Astrocyte (in vitro differentiated cells and primary cell): Measurements from ENCODE around the gene IQUB. TPM values are rescaled to one million over a fixed set of nuclear protein-coding genes. Genes with fewer than 3 reads are reported as not detected.

Experiments used
- DNase-seq: peaks from one replicate; pipeline ENCODE4 v3.0.0-alpha.2; 2010; ENCODE audit warnings: low read depth
- FAIRE-seq: peaks from 2 replicates; lab custom pipeline; 2011; peaks lifted over from hg19 to GRCh38; lab: Jason Lieb, UNC
- H2AFZ ChIP-seq: 2 replicates; pipeline ENCODE4 v1.6.0; 2012; ENCODE audit warnings: low read depth, low read length, inconsistent platforms
- H3K27ac ChIP-seq: 2 replicates; pipeline ENCODE4 v1.5.1; 2011; ENCODE audit warnings: low read depth, low read length, inconsistent platforms
- H3K27me3 ChIP-seq: 2 replicates; pipeline ENCODE4 v1.6.0; 2011; ENCODE audit warnings: low read length, inconsistent platforms; ENCODE audit not compliant: insufficient read depth
- H3K36me3 ChIP-seq: 2 replicates; pipeline ENCODE4 v1.5.1; 2011; ENCODE audit warnings: low read length, inconsistent platforms; ENCODE audit not compliant: insufficient read depth
- H3K4me1 ChIP-seq: 2 replicates; pipeline ENCODE4 v1.5.1; 2011; ENCODE audit warnings: low read length, inconsistent platforms; ENCODE audit not compliant: insufficient read depth
- H3K4me2 ChIP-seq: 2 replicates; pipeline ENCODE4 v1.6.0; 2012; ENCODE audit warnings: low read length, inconsistent platforms
- H3K4me3 ChIP-seq: 2 replicates; pipeline ENCODE4 v1.5.1; 2011; ENCODE audit warnings: low read depth, mild to moderate bottlenecking, low read length, inconsistent platforms; ENCODE audit not compliant: insufficient read depth
- H3K79me2 ChIP-seq: 2 replicates; pipeline ENCODE4 v1.6.0; 2012; ENCODE audit warnings: mild to moderate bottlenecking, low read length, inconsistent platforms; ENCODE audit not compliant: insufficient read depth
- H3K9ac ChIP-seq: 2 replicates; pipeline ENCODE4 v1.6.0; 2012; ENCODE audit warnings: mild to moderate bottlenecking, low read length, inconsistent platforms
- H3K9me3 ChIP-seq: 2 replicates; pipeline ENCODE4 v1.5.1; 2012; ENCODE audit warnings: low read depth, mild to moderate bottlenecking, low read length, inconsistent platforms; ENCODE audit not compliant: insufficient read depth
- H4K20me1 ChIP-seq: 2 replicates; pipeline ENCODE4 v1.6.0; 2012; ENCODE audit warnings: low read length, inconsistent platforms; ENCODE audit not compliant: insufficient read depth
- H3K27ac Mint-ChIP-seq: one replicate; pipeline ENCODE4 v1.8.0; 2021; ENCODE audit warnings: mild to moderate bottlenecking, mixed read lengths; ENCODE audit not compliant: unreplicated experiment
- H3K27me3 Mint-ChIP-seq: one replicate; pipeline ENCODE4 v1.8.0; 2021; ENCODE audit warnings: low read depth, mixed read lengths; ENCODE audit not compliant: unreplicated experiment
- H3K36me3 Mint-ChIP-seq: one replicate; pipeline ENCODE4 v1.8.0; 2021; ENCODE audit warnings: low read depth, mixed read lengths; ENCODE audit not compliant: unreplicated experiment
- H3K4me1 Mint-ChIP-seq: one replicate; pipeline ENCODE4 v1.8.0; 2021; ENCODE audit warnings: low read depth, mixed read lengths; ENCODE audit not compliant: unreplicated experiment
- H3K4me3 Mint-ChIP-seq: one replicate; pipeline ENCODE4 v1.8.0; 2021; ENCODE audit warnings: mild to moderate bottlenecking, moderate library complexity, mixed read lengths; ENCODE audit not compliant: unreplicated experiment
- H3K9me3 Mint-ChIP-seq: one replicate; pipeline ENCODE4 v1.8.0; 2021; ENCODE audit warnings: mild to moderate bottlenecking, mixed read lengths; ENCODE audit not compliant: unreplicated experiment
- EZH2 ChIP-seq: IDR thresholded peaks from 2 replicates; pipeline ENCODE4 v1.6.1; 2012; ENCODE audit warnings: mild to moderate bottlenecking, low read length, inconsistent platforms; ENCODE audit not compliant: insufficient read depth
- total RNA-seq: library from RNA; stranded (reverse); gene quantifications from 2 replicates; pipeline ENCODE4 v1.2.1, GENCODE V29; 2021
- TF ChIP-seq, protein P1 (sequence below): IDR thresholded peaks from 2 replicates; pipeline ENCODE4 v1.5.1; 2011; ENCODE audit warnings: low read depth, mild to moderate bottlenecking, inconsistent platforms, low read length, moderate library complexity; ENCODE audit not compliant: insufficient read depth

IQUB gene
- total RNA-seq, 1 donor from 2014 or later, result 0.59 TPM

DNA sequence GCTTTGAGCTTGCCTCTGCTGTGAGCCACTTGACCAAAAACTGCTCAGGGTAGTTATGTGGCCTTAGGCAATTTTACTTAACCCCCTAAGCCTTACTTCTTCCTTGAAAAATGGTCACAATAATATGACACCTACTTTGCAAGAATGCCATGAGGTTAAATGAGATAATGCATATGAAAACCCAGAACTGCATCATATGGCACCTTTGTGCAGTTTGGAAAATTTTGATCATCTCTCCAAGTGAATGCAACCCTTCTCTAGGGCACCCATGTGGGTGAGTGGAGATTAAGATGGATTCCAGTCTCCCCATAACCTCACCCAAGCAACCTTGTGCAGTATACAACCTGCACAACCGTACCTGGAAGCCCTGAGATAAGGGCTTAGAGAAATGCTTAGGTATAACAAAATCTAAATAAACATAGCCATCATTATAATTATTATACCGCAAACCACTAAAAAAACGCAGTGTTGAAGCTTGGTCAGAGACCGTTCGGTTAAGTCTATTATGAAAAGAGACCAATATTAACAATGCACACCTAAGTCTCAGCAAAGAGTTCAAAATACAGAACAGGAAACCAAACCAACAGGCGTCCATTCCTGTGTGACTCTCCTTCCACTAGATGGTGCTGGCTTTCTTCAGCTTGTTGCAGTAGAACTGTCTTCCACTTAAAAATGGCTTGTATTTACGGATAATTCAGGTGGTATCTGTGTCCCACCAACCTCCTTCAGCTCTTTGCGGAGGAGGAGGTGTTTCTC, 46.2 kb upstream of the IQUB start:
- H3K27me3 Mint-ChIP-seq, result no peaks in the 10 kb centered on the region
- peak overlapping the region; percentile 35 for H2AFZ ChIP-seq

GRCh38 chr7:123579416-123579815, 45.0 kb upstream of the IQUB start:
- no peak for FAIRE-seq
- H3K4me1 Mint-ChIP-seq, result peaks cover 3% of the 10 kb centered on the region

More for the DNA sequence above, 46.2 kb upstream of the IQUB start:
- peak; percentile 37 for FAIRE-seq
- TF ChIP-seq, protein P1, sequence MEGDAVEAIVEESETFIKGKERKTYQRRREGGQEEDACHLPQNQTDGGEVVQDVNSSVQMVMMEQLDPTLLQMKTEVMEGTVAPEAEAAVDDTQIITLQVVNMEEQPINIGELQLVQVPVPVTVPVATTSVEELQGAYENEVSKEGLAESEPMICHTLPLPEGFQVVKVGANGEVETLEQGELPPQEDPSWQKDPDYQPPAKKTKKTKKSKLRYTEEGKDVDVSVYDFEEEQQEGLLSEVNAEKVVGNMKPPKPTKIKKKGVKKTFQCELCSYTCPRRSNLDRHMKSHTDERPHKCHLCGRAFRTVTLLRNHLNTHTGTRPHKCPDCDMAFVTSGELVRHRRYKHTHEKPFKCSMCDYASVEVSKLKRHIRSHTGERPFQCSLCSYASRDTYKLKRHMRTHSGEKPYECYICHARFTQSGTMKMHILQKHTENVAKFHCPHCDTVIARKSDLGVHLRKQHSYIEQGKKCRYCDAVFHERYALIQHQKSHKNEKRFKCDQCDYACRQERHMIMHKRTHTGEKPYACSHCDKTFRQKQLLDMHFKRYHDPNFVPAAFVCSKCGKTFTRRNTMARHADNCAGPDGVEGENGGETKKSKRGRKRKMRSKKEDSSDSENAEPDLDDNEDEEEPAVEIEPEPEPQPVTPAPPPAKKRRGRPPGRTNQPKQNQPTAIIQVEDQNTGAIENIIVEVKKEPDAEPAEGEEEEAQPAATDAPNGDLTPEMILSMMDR, result peak; percentile 71
- TF ChIP-seq EZH2, result no peak
- no peaks in the 10 kb centered on the region for H3K36me3 Mint-ChIP-seq
- Histone ChIP-seq H4K20me1 (no peaks in the 10 kb centered on the region), H3K9ac (no peak overlapping the region), H3K9me3 (no peaks in the 10 kb centered on the region), H3K79me2 (no peaks in the 10 kb centered on the region), H3K4me3 (no peak overlapping the region), H3K4me2 (no peak overlapping the region), H3K36me3 (no peaks in the 10 kb centered on the region), H3K27ac (no peak overlapping the region), H3K27me3 (peaks cover 3% of the 10 kb centered on the region), H3K4me1 (no peaks in the 10 kb centered on the region)
- no peaks in the 10 kb centered on the region for H3K9me3 Mint-ChIP-seq
- no peak overlapping the region for H3K27ac Mint-ChIP-seq
- H3K4me3 Mint-ChIP-seq, result no peak overlapping the region
- H3K4me1 Mint-ChIP-seq, result peaks cover 3% of the 10 kb centered on the region
- DNase-seq, result peak; percentile 14

More at GRCh38 chr7:123579416-123579815, 45.0 kb upstream of the IQUB start:
- no peak overlapping the region for H3K4me3 Mint-ChIP-seq
- no peaks in the 10 kb centered on the region for H3K9me3 Mint-ChIP-seq
- Histone ChIP-seq H2AFZ (no peak overlapping the region), H4K20me1 (no peaks in the 10 kb centered on the region), H3K79me2 (no peaks in the 10 kb centered on the region), H3K4me3 (no peak overlapping the region), H3K4me1 (no peaks in the 10 kb centered on the region), H3K36me3 (no peaks in the 10 kb centered on the region), H3K9ac (no peak overlapping the region), H3K27me3 (peaks cover 3% of the 10 kb centered on the region), H3K27ac (no peak overlapping the region), H3K9me3 (no peaks in the 10 kb centered on the region), H3K4me2 (no peak overlapping the region)
- no peaks in the 10 kb centered on the region for H3K36me3 Mint-ChIP-seq
- TF ChIP-seq, protein P1, result no peak
- no peak for TF ChIP-seq EZH2
- DNase-seq, result no peak
- H3K27me3 Mint-ChIP-seq, result no peaks in the 10 kb centered on the region
- H3K27ac Mint-ChIP-seq, result no peak overlapping the region
